MM.1S (cell line): ENCODE data around the gene SLC43A1.

Experiments
- CTCF ChIP-seq: fragments of 300-600 bp; sonication (generic); IDR thresholded peaks from 2 replicates; pipeline ENCODE4 v1.5.1; 2016; ENCODE audit warnings: antibody characterized with exemption, low read length, mixed read lengths
- EZH2 ChIP-seq: fragments of 300-600 bp; sonication (generic); optimal IDR thresholded peaks from 2 replicates; pipeline ENCODE3; 2017; ENCODE audit warnings: low read depth, mild to moderate bottlenecking, antibody characterized with exemption, low read length, mixed read lengths
- EZH2phosphoT487 ChIP-seq: fragments of 300-600 bp; sonication (generic); IDR thresholded peaks from 2 replicates; pipeline ENCODE4 v1.6.1; 2018; ENCODE audit warnings: antibody characterized with exemption, low read length

- TF ChIP-seq CTCF (no peak), EZH2 (no peak), EZH2phosphoT487 (no peak)
Observed at GRCh38 chr11:57556041-57556440, 40.5 kb upstream of the SLC43A1 start.
